NOMO-1 (cell line): ENCODE measurements around the gene CCDC200.
A peak's percentile ranks its signal among the peaks of the same experiment; 100 is the strongest.
"Not testable (repeated sequence)": the region's sequence is repeated elsewhere in the genome, so short reads cannot be mapped to it uniquely, and the experiment has no call there.

Experiments used
- DNase-seq, 2 experiments: peaks; one replicate each; lab custom pipeline; 2025; ENCODE audit not compliant: unreplicated experiment in 2 of 2; lab: John Stamatoyannopoulos, UW

Gene CCDC200

DNA sequence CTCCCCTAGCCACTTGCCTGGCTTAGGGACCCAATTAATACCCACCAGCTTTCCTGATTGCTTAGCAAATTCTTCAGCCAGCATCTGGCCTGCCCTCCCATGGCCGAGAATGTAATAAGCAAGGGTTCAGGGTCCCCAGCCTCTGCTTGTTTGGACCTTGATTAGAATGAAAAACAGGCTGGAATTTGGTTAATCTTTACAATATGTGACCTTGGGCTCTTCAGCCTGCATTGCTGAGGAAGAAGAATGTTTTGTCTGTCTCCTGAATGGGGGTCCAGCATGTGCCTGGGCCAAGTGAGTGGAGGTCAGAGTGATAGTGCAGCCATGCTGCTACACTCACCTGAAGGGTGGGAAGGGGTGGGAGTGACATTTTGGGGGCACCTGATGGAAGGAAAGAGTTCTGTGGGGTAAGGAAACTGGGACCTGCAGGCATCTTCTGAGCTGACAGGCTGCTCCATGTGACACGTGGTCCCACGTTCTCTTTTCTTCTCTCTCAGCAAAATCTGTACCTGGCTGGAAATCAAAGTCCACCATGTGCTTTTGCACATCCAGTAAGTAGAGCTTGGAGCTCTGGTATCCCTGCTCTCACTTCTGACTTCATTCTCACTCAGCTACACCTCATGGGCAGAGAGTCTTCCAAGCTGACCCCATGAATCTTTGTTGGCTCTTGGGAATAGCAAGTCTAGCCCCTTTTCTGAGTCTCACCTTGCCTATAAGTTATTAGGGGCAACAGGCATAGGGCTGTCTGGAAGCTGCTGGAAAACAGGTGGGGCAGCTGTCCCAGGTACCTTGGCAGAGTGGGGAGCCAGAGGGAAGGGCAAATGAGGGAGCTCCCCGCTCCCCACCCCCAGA, 11.4 kb downstream of the CCDC200 start:
- no peak for DNase-seq

DNA sequence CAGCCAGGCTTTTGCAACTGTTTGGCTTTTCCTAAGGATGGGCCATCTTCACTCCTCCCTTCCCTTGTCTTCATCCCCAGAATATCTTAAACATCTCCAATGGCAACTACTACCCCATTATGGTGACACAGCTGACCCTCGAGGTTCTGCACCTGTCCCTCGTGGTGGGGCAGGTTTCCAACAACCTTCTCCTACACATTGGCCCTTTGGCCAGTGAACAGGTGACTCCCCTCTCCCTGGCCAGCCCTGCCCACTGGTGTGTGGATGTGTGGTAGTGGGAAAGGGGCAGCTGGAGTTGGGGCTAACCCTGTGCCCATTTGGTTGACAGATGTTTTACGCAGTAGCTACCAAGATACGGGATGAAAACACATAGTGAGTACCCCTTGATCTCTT, 12.1 kb downstream of the CCDC200 start:
- no peak for DNase-seq

DNA sequence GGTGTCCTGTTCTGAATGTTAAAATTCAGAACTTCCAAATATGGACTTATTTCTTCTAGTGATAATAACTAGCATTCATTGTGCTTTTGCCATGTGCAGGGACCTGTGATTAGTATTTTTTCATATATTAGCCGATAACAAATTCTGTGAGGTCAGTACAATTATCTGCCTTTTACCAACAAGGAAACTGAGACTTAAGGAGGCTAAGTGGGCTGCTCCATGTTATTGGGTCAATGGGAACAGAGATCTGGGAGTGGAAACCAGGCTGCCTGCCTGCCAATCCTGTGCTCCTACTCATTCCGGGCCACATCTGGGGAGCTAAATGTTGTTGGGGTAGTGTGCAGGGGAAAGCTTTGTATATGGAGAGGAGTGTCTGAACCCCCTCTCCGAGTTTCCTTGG, 13.1 kb downstream of the CCDC200 start:
- no peak for DNase-seq

DNA sequence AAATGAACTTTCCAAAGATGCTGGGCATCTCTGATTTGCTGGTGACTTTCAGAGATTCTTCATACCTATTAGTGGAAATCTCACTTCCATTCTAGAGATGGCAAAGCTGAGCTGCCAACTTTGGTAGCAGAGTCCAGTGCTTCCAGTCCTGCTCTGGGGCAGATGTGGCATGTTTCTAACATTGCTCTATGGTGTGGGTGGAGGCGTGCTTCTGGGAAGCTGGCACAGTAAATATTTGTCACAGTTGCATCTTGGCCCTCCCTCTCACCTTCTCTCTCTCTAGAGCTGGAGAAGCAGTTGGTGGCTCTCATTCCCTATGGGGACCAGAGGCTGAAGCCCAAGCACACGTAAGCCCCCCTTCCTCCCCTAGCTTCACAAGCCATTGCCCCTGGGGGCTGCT, 14.9 kb downstream of the CCDC200 start:
- DNase-seq: no peak

DNA sequence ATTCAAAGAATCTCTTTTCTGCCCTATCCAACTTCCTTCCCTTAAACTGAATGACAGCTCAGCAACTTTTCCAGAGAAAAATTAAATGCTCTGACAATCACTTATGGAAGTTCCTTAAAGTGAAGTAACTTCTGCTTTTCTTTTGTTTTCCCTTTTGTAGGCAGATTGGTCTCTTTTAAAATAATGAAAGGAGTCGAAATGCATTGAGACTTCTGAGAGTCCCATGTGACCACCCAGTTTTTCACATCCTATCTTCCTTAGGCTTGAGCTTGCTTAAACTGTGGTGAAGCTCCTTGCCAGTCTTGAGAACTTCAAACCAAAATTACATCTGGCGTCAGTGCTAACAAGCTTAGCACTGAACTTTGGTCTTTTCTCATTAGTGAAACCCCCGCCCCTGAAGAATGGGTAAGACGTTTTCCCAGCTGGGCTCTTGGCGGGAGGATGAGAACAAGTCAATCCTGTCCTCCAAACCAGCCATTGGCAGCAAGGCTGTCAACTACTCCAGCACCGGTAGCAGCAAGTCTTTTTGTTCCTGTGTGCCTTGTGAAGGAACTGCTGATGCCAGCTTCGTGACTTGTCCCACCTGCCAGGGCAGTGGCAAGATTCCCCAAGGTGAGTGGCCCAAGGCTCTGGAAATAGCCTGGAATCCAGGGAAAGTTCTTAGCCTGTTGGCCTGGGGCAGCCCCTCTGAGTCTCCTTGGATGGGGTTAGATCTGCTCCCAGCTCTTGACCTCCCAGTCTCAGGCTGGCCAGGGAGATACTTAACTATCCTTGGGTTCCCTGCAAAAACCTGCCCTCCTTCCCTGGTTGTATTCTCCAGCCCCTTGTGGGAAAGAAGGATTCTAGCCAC, 15.6 kb downstream of the CCDC200 start:
- DNase-seq: peak; percentile 17 to 53

DNA sequence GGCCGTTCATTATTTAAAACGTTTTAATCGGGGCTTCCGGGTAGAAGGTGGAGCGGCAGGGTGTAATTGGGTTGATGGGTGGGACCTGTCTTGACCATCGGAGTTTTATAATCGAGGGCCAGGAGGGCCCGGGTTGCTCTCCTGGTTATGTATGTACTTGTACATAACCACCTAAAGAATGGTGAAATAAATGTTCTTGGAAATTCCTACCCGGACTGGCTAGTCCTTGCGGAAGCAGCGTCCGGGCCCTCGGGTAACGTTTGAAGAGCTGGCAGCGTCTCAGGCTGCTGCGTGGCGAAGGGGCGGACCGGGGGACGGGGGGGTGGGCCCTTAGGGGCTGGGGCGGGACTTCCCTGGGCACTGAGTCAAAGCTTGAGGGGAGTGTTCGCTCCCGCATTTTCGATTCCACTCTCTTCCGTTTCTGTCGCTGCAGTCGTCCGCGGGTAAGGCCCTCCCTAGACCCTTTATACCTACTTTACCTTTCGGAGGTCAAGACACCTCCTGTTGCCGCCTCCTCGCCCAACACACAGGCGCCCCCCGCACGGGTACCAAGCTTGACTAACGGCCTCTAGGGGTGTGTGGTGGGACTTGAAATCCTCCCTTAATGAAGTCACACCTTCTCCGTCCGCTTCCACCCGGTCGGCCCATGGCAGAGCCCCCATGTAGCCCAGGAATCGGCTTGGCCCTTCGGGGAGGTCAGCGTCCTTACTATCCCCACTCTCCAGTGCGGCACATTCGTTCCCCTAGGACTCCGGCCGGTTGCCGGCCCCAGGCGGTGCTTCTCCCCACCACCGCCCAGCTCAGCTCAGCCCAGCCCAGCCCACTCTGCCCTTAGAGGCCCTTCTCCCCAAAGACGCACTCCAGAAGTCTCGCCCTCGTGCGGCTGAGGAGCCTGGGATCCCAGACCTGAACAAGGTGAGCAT, 16.7 kb downstream of the CCDC200 start, which contains the start of gene TMEM106A:
TMEM106A (plus strand) TSS at position 396 of the 923 bp plus-strand sequence. CDS start 1,167 bp downstream, outside the sequence.
- DNase-seq: peak; percentile 82 to 85

DNA sequence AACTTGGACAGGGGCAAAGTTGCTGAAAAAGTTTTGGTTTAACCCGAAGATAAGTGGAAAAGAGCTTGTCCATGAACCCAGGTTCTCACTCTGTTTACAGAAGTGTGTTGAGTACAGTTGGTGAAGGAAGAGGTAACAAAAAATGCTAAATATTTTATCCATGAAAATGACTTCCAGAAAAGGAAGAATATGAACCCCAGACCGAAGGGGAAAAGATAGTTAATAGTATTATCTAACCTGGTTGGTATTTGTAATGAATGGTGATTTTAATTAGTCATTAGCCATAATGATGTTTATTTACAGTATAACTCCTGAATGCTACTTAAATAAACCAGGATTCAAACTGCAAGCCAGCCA, 17.3 kb downstream of the CCDC200 start:
- peak in 1 of 2 experiments; percentile 21 for DNase-seq

DNA sequence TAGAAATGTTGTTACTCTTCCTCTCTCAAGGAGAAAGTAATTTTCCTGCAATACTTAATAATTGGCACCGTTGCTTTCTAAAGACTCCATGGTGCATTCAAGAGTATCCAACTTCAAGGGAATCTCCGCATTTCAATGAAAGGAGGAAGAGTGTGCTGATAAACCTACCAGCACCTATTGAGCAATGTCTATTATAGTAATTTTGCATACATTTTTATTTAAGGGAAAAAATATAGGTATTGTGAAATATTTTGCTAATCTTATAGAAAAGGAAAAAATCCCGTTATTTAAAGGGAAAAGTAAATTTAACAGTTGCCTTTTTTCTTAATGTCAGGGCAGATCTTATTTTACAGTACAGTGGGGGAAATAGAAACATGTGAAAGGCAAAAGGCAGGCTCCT, 17.8 kb downstream of the CCDC200 start:
- peak in 1 of 2 experiments; percentile 1 for DNase-seq

DNA sequence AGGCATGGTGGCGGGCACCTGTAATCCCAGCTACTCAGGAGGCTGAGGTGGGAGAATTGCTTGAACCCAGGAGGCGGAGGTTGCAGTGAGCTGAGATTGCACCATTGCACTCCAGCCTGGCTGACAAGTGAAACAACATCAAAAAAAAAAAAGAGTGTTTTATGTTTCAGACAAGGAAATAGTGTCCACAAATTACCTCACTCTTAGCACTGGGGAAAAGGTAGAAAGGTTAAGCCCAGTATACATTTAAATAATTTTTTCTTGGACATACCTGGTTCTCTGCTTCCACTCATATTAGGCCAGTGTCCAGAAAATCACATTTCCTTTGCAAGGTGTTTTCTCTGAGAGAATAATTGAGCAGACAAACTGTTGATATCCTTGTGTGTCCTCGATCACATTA, 25.4 kb downstream of the CCDC200 start:
- DNase-seq: not testable (repeated sequence)

DNA sequence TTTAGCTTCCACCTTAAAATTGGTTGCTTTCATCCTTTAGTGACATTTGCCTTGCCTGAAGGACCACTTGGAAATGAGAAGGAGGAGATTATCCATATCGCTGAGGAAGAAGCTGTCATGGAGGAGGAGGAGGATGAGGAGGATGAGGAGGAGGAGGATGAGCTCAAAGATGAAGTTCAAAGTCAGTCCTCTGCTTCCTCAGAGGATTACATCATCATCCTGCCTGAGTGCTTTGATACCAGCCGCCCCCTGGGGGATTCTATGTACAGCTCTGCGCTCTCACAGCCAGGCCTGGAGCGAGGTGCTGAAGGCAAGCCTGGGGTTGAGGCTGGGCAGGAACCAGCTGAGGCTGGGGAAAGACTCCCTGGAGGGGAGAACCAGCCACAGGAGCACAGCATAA, 28.3 kb downstream of the CCDC200 start:
- DNase-seq: no peak

DNA sequence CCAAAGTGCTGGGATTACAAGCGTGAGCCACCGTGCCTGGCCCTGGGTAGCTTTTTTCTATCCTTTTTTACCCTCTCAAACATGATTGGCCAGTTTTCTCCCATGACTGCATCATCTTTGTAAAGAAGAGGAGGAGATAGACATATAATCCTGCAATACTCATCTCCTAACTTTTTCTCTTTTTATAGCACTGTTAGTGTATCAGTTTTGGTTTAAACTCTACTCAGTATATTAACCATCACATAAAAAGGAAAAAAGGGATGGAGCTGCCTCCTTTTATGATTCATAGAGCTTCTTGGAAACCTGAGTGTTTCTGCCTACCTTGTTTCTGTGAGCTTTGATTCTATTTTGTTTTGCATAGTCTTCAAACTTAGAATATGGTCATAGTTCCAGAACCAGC, 28.8 kb downstream of the CCDC200 start:
- DNase-seq: no peak

DNA sequence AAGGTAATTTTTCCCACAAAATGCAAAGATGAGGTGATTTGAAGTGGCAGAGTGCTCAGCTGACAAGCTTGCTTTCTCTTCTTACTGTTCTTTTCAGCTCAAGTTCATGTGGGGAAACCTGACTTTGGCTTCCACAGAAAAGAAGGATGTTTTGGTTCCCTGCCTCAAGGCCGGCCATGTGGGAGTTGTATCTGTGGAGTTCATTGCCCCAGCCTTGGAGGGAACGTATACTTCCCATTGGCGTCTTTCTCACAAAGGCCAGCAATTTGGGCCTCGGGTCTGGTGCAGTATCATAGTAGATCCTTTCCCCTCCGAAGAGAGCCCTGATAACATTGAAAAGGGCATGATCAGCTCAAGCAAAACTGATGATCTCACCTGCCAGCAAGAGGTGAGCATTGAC, 35.2 kb downstream of the CCDC200 start:
- no peak for DNase-seq

DNA sequence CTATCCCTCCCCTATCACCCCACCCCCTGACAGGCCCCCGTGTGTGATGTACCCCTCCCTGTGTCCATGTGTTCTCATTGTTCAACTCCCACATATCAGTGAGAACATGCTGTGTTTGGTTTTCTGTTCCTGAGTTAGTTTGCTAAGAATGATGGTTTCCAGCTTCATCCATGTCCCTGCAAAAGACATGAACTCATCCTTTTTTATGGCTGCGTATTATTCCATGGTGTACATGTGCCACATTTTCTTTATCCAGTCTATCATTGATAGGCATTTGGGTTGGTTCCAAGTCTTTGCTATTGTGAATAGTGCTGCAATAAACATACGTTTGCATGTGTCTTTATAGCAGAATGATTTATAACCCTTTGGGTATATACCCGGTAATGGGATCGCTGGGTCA, 41.8 kb downstream of the CCDC200 start:
- DNase-seq: not testable (repeated sequence)

DNA sequence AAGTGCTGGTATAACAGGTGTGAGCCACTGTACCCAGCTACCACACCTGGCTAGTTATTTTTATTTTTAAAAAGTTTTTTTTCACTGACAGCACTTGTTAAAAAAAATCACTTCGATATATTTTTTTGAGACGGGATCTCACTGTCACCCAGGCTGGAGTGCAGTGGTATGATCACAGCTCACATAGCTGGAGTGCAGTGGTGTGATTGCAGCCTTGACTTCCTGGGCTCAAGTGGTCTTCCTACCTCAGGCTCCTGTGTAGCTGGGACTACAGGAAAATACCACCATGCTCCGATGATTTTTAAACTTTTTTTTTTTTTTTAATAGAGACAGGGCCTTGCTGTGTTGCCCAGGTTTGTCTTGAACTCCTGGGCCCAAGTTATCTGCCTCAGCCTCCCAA, 44.5 kb downstream of the CCDC200 start:
- no peak for DNase-seq

DNA sequence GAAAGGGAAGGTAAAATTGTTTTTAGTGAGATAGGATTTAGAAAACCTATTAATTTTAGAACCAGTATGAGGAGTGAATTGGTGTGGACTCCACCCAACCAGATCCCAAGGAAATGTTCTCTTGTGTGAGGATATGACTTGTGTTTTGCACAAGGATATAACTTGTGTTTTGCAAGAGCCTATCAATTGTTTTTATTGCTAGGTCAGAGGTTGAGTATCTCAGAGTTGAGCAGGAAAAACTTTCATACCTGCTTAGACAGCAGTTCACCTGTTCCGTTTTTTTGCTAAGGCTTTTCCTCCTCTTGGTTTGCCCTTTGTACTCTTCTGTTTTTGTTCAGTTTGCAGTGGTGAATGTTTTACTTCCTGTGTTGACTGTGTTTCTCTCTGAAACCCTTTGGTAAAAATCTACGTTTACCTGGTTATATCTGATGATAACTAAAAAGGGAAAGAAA, 52.3 kb downstream of the CCDC200 start:
- no peak for DNase-seq

DNA sequence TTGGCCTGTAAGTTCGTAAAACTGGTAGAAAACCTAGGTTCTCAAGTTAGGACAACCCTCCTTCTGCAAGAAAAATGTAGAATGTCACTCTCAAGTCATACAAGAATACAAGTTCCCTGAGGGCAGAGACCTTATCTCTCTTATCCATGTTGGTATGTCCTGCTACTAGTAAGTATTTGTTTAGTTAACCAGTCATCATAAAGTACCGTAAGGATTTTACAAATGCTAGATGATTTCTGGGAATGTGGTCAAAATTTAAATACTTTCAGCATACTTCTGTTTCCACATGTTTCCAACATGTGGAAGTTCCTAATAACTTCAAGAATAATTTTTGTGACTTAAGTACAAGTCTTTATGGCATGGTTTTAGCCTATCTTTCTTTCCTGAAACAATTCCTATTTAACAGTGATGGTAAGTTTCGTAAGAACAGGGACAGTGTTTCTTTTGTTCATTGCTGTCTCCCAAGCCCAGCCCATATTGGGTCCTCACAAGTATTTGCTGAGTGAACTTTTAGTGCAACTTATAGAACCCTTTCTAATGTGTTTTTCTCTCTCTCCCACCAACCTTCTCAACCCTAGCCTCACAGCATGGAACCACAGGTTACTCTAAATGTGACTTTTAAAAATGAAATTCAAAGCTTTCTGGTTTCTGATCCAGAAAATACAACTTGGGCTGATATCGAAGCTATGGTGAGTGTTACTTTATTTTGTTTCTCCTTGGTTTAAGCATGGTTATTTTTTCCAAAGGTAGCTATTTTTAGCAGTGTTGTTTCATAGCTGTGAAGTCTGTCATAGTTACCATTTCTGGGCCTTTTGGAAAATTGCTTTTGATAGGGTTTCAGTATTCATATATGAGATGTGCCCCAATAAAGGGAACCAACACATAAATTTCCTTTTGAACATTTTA, 53.0 kb downstream of the CCDC200 start:
- no peak for DNase-seq

DNA sequence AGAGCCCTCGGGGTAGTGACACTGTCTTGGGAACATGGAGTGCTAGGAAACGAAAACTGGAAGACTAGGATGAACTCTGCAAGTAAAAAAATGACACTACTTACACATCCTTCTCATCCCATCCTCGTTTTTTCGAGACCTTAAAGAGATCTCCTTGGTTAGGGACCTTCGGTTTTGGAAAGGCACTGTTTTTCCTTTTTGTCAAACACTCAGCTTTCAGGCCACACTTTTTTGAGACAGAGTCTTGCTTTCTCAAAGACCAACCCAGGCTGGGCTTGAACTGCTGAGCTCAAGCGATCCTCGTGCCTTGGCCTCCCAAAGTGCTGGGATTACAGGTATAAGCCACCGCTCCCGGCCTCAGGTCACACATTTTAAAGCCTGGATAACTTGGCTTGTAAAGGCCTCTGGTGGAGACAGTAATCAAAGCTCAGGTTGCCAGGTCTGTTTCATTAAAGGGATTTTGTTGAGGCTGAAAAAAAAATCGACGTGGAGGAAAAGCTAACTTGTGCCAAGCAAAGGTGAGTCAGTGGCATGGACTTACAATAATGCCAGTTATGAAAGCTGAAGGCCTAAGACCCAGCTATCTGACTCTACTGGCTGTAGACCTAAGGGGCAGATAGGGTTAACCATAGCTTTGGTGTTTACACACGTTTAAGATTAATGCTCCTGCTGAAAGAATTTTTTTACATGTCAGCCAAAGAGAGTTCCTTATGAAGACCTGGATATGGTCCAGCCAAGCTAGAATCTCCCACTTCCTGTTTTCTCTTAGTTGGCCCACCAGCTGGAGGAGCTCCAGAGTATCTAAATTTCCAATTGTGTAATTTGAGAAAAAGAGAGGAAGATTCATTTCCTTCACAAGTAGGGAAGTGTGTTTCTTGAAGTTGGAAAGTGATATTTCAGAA, 56.6 kb downstream of the CCDC200 start:
- DNase-seq: peak; percentile 36 to 63
